Measurements from ENCODE around the gene SUB1. TPM values are rescaled to one million over a fixed set of nuclear protein-coding genes. Genes with fewer than 3 reads are reported as not detected.
"Not testable (repeated sequence)": the region's sequence is repeated elsewhere in the genome, so short reads cannot be mapped to it uniquely, and the experiment has no call there.

Gene SUB1
- polyA plus RNA-seq, 1 of the 3 experiments (the other 2 are of a cell fraction) = 50.8 TPM

GRCh38 chr5:32585446-32586275, at the start of gene SUB1 (continued):
- TF ChIP-seq NFIC (IDR thresholded peaks at IDR 0.05; ENCODE audit: borderline replicate concordance) = no peak; the same call in 1 of the 2 replicates
- peak; percentile 71 for TF ChIP-seq GABPA (IDR thresholded peaks at IDR 0.05; ENCODE audit: low read depth)

- Histone ChIP-seq H3K9me2 (no peaks in the 10 kb centered on the region), H3K27ac (ENCODE audit: low read depth in 2 of 2, low read length in 1 of 2) (peak overlapping the region in 1 of 2 experiments; percentile 85; a peak in 1 of 4 replicates), H3K4me2 (no peak overlapping the region), H3K4me1 (ENCODE audit: control insufficient read depth in 1 of 2, insufficient read depth in 2 of 2, low read depth in 1 of 2, low read length in 1 of 2) (peaks cover 5 to 14% of the 10 kb centered on the region in 2 experiments; a peak in 3 of 4 replicates), H3K4me3 (ENCODE audit: low read depth in 2 of 2, low read length in 1 of 2) (no peak overlapping the region), H3K27me3 (ENCODE audit: insufficient read depth) (no peaks in the 10 kb centered on the region), H2AFZ (ENCODE audit: low read depth) (no peak overlapping the region; the same call in 1 of the 2 replicates), H3K79me2 (ENCODE audit: insufficient read depth) (no peaks in the 10 kb centered on the region), H3K9me3 (no peaks in the 10 kb centered on the region), H3K36me3 (replicated peaks in 1 of 2; ENCODE audit: control insufficient read depth in 1 of 2, insufficient read depth in 2 of 2, low read length in 1 of 2) (no peaks in the 10 kb centered on the region), H3F3A (replicated peaks; ENCODE audit: insufficient read depth) (peaks cover 21% of the 10 kb centered on the region), H4K20me1 (ENCODE audit: insufficient read depth) (no peaks in the 10 kb centered on the region), H3K9ac (no peak overlapping the region)
- no peak for DNase-seq
- CTCF ChIA-PET = interaction anchor here (1.0 to 1.3 kb wide), 2 partner anchors 40 to 54 kb away, joined by 3 read pairs; no protein-coding TSS in a partner anchor
- POLR2A ChIA-PET = no interaction called here
- no peak for TF ChIP-seq NFIC (IDR thresholded peaks at IDR 0.05; ENCODE audit: borderline replicate concordance)
- TF ChIP-seq FOSL2 (IDR thresholded peaks at IDR 0.05; ENCODE audit: borderline replicate concordance, low read depth) = no peak
- no peak for TF ChIP-seq TCF12 (IDR thresholded peaks at IDR 0.05)
- no peak for TF ChIP-seq CTCF (IDR thresholded peaks at IDR 0.05)
- no peak for TF ChIP-seq MXI1 (IDR thresholded peaks at IDR 0.05; ENCODE audit: low read depth, low read length)
- no peak for TF ChIP-seq EP300 (IDR thresholded peaks at IDR 0.05; ENCODE audit: borderline replicate concordance in 1 of 2, low read depth in 1 of 2, low read length in 1 of 2)
- no peak for TF ChIP-seq JUND (IDR thresholded peaks at IDR 0.05)
- TF ChIP-seq SIN3A (IDR thresholded peaks at IDR 0.05; ENCODE audit: borderline replicate concordance, low read depth, low read length) = no peak
- no peak for TF ChIP-seq CHD2 (IDR thresholded peaks at IDR 0.05; ENCODE audit: low read length, partially characterized antibody)
- TF ChIP-seq GABPA (IDR thresholded peaks at IDR 0.05; ENCODE audit: low read depth) = no peak
- 93% methylated on average over 4 of the region's 4 CpGs for WGBS (ENCODE audit: low lambda C conversion rate)
Observed at GRCh38 chr5:32536246-32536645, 49.1 kb upstream of the SUB1 start.

GRCh38 chr5:32537437-32538029, 47.8 kb upstream of the SUB1 start:
- H3K9me3 ChIP-seq; H3K27me3 ChIP-seq (ENCODE audit: insufficient read depth); POLR2A ChIA-PET; H3K36me3 ChIP-seq (replicated peaks in 1 of 2; ENCODE audit: control insufficient read depth in 1 of 2, insufficient read depth in 2 of 2, low read length in 1 of 2); H4K20me1 ChIP-seq (ENCODE audit: insufficient read depth); H3K9me2 ChIP-seq; H3K4me3 ChIP-seq (ENCODE audit: low read depth in 2 of 2, low read length in 1 of 2); DNase-seq; H3K9ac ChIP-seq; H3K79me2 ChIP-seq (ENCODE audit: insufficient read depth): not testable (repeated sequence)
- H3K27ac ChIP-seq (ENCODE audit: low read depth in 2 of 2, low read length in 1 of 2) = peak overlapping the region in 1 of 2 experiments; percentile 85; a peak in 2 of 4 replicates
- peak overlapping the region; percentile 81 for H2AFZ ChIP-seq (ENCODE audit: low read depth)
- WGBS (ENCODE audit: low lambda C conversion rate) = 66% methylated on average over 7 of the region's 7 CpGs
- H3K4me1 ChIP-seq (ENCODE audit: control insufficient read depth in 1 of 2, insufficient read depth in 2 of 2, low read depth in 1 of 2, low read length in 1 of 2) = peaks cover 5 to 15% of the 10 kb centered on the region in 2 experiments; a peak in 2 of 4 replicates
- TF ChIP-seq NFIC (IDR thresholded peaks at IDR 0.05; ENCODE audit: borderline replicate concordance) (peak; percentile 36; the same call in 1 of the 2 replicates), TCF12 (IDR thresholded peaks at IDR 0.05) (peak; percentile 62), PBX3 (IDR thresholded peaks at IDR 0.05) (peak; percentile 63), GABPA (IDR thresholded peaks at IDR 0.05; ENCODE audit: low read depth) (0 out of 2 replicates have a peak, but pooled peaks have one; percentile 23), FOSL2 (IDR thresholded peaks at IDR 0.05; ENCODE audit: borderline replicate concordance, low read depth) (peak; percentile 79), EP300 (IDR thresholded peaks at IDR 0.05; ENCODE audit: borderline replicate concordance in 1 of 2, low read depth in 1 of 2, low read length in 1 of 2) (peak in 1 of 2 experiments; percentile 38; a peak in 1 of 4 replicates), ELF1 (IDR thresholded peaks at IDR 0.05) (peak; percentile 76), MAX (IDR thresholded peaks at IDR 0.05; ENCODE audit: low read depth) (peak; percentile 65; the same call in 1 of the 2 replicates), JUND (IDR thresholded peaks at IDR 0.05) (peak; percentile 82)
- peak overlapping the region; percentile 38; the same call in 1 of the 2 replicates for H3K4me2 ChIP-seq
- H3F3A ChIP-seq (replicated peaks; ENCODE audit: insufficient read depth) = peaks cover 25% of the 10 kb centered on the region
- CTCF ChIA-PET = interaction anchor here (1.3 kb wide), 1 partner anchor 39 kb away, joined by 3 read pairs; no protein-coding TSS in a partner anchor
